Type B pancreatic cell (in vitro differentiated cells): ENCODE data around the gene METTL24. TPM values are rescaled to one million over a fixed set of nuclear protein-coding genes. Genes with fewer than 3 reads are reported as not detected.
"Not testable (repeated sequence)": the region's sequence is repeated elsewhere in the genome, so short reads cannot be mapped to it uniquely, and the experiment has no call there.

Experiments used
- DNase-seq: peaks from one replicate; pipeline ENCODE4 v3.0.0; 2021; ENCODE audit warnings: mixed read lengths; ENCODE audit not compliant: unreplicated experiment; ENCODE audit errors: extremely low spot score
- H3K27ac Mint-ChIP-seq: 2 replicates; pipeline ENCODE4 v1.8.0; 2021; ENCODE audit warnings: mild to moderate bottlenecking, mixed read lengths
- H3K27me3 Mint-ChIP-seq: 2 replicates; pipeline ENCODE4 v1.8.0; 2021; ENCODE audit warnings: mixed read lengths
- H3K36me3 Mint-ChIP-seq: 2 replicates; pipeline ENCODE4 v1.8.0; 2021; ENCODE audit warnings: mixed read lengths
- H3K4me1 Mint-ChIP-seq: one replicate; pipeline ENCODE4 v1.8.0; 2021; ENCODE audit warnings: mixed read lengths; ENCODE audit not compliant: unreplicated experiment
- H3K4me3 Mint-ChIP-seq: 2 replicates; pipeline ENCODE4 v1.8.0; 2021; ENCODE audit warnings: mild to moderate bottlenecking, mixed read lengths
- H3K9me3 Mint-ChIP-seq: 2 replicates; pipeline ENCODE4 v1.8.0; 2021; ENCODE audit warnings: mixed read lengths
- total RNA-seq: library from RNA; stranded (reverse); gene quantifications from 2 replicates; pipeline ENCODE4 v1.2.1, GENCODE V29; 2021; ENCODE audit warnings: low replicate concordance
- TF ChIP-seq, protein P1 (sequence below): fragments of 200-600 bp; sonication (generic); conservative IDR thresholded peaks from 2 replicates; pipeline ENCODE4 v1.5.0; 2021; ENCODE audit warnings: antibody characterized with exemption, mild to moderate bottlenecking

Gene METTL24
- total RNA-seq, 1 donor from 2014 or later: 10.0 TPM

DNA sequence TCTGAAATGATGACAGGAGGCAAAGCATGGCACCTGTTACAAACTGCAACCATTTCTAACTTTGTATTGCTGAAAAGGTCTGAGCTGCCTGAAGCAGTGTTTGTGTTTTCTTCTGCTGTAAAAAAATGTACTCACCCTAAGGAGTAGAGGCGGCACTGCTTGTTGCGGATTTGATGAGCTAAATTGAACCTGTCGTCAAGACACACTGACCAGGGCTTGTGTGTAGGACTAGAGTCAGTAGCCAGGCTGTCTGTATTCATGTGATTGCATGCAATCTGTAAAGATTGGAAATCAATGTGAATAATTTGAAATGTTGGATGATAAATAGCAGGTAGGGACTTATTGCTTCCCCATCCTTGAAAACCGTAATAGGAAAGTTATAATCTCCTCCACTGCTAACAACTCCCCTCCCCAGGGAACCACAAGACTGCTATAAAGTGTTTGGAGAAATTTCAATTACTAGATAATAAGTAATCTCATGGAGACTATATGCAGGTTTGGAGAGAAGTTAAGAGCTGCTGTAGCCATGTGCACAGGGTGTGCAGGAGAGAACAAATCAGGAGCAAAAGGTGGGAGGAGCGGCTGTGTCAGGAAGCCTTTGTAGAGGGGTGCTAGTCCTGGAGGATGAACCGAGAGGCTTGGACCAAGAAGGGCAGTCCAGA, 42.8 kb downstream of the METTL24 start:
- TF ChIP-seq, protein P1, sequence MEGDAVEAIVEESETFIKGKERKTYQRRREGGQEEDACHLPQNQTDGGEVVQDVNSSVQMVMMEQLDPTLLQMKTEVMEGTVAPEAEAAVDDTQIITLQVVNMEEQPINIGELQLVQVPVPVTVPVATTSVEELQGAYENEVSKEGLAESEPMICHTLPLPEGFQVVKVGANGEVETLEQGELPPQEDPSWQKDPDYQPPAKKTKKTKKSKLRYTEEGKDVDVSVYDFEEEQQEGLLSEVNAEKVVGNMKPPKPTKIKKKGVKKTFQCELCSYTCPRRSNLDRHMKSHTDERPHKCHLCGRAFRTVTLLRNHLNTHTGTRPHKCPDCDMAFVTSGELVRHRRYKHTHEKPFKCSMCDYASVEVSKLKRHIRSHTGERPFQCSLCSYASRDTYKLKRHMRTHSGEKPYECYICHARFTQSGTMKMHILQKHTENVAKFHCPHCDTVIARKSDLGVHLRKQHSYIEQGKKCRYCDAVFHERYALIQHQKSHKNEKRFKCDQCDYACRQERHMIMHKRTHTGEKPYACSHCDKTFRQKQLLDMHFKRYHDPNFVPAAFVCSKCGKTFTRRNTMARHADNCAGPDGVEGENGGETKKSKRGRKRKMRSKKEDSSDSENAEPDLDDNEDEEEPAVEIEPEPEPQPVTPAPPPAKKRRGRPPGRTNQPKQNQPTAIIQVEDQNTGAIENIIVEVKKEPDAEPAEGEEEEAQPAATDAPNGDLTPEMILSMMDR: no peak
- peaks cover 35% of the 10 kb centered on the region for H3K4me1 Mint-ChIP-seq
- H3K9me3 Mint-ChIP-seq: peaks cover 3% of the 10 kb centered on the region
- H3K4me3 Mint-ChIP-seq: no peak overlapping the region
- no peak for DNase-seq
- peaks cover 3% of the 10 kb centered on the region for H3K36me3 Mint-ChIP-seq
- no peak overlapping the region for H3K27ac Mint-ChIP-seq
- no peaks in the 10 kb centered on the region for H3K27me3 Mint-ChIP-seq

GRCh38 chr6:110310861-110311446, 47.2 kb downstream of the METTL24 start:
- TF ChIP-seq, protein P1: no peak
- DNase-seq: no peak
- Mint-ChIP-seq H3K36me3 (peaks cover 17% of the 10 kb centered on the region), H3K4me1 (peaks cover 9% of the 10 kb centered on the region), H3K9me3 (peaks cover 8% of the 10 kb centered on the region), H3K4me3 (no peak overlapping the region), H3K27me3 (no peaks in the 10 kb centered on the region), H3K27ac (no peak overlapping the region)

- not testable (repeated sequence) for H3K4me3 Mint-ChIP-seq, H3K27me3 Mint-ChIP-seq, H3K4me1 Mint-ChIP-seq, H3K27ac Mint-ChIP-seq, DNase-seq
- Mint-ChIP-seq H3K36me3 (peaks cover 20% of the 10 kb centered on the region), H3K9me3 (peaks cover 10% of the 10 kb centered on the region)
Observed at GRCh38 chr6:110309432-110309831, 48.7 kb downstream of the METTL24 start.

DNA sequence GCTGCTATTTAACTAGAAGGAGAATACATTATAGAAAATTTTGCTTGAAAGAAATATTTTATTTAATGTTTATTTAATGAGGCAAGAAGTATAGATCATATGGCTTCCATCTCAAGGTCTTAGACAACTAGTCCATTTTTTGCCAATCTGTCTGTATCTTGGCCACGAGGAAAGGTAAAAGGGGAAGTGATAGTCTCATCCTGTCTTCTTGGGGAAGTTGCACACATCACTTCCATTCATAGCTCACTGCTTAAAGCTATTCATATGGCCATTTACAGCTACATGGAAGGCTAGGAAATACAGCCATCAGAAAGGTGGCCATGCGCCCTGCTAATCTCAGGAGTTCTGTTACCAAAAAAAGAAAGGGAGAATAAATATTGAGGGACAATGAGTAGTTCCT, 50.8 kb downstream of the METTL24 start:
- H3K9me3 Mint-ChIP-seq: peaks cover 13% of the 10 kb centered on the region
- no peak for DNase-seq
- H3K36me3 Mint-ChIP-seq: peaks cover 20% of the 10 kb centered on the region
- no peak overlapping the region for H3K27ac Mint-ChIP-seq
- H3K4me1 Mint-ChIP-seq: no peaks in the 10 kb centered on the region
- TF ChIP-seq, protein P1: no peak
- no peak overlapping the region for H3K4me3 Mint-ChIP-seq
- no peaks in the 10 kb centered on the region for H3K27me3 Mint-ChIP-seq

DNA sequence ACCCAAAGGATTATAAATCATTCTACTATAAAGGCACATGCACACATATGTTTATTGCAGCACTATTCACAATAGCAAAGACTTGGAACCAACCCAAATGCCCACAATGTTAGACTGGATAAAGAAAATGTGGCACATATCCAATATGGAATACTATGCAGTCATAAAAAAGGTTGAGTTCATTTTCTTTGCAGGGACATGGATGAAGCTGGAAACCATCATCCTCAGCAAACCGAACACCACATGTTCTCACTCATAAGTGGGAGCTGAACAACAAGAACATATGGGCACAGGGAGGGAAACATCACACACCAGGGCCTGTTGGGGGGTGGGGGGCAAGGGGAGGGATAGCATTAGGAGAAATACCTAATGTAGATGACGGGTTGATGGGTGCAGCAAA, 52.3 kb downstream of the METTL24 start:
- Mint-ChIP-seq H3K9me3 (peaks cover 13% of the 10 kb centered on the region), H3K36me3 (peaks cover 20% of the 10 kb centered on the region)
- DNase-seq, H3K27me3 Mint-ChIP-seq, H3K4me1 Mint-ChIP-seq, H3K4me3 Mint-ChIP-seq, H3K27ac Mint-ChIP-seq: not testable (repeated sequence)

DNA sequence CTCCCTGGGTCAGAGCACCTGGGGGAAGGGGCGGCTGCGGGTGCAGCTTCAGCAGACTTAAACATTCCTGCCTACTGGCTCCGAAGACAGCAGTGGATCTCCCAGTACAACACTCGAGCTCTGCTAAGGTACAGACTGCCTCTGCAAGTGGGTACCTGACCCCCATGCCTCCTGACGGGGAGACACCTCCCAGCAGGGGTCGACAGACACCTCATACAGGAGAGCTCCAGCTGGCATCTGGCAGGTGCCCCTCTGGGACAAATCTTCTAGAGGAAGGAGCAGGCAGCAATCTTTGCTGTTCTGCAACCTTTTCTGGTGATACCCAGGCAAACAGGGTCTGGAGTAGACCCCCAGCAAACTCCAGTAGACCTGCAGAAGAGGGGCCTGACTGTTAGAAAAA, 54.5 kb downstream of the METTL24 start:
- not testable (repeated sequence) for H3K4me1 Mint-ChIP-seq, H3K4me3 Mint-ChIP-seq, H3K9me3 Mint-ChIP-seq, DNase-seq, H3K27ac Mint-ChIP-seq, H3K27me3 Mint-ChIP-seq, H3K36me3 Mint-ChIP-seq

DNA sequence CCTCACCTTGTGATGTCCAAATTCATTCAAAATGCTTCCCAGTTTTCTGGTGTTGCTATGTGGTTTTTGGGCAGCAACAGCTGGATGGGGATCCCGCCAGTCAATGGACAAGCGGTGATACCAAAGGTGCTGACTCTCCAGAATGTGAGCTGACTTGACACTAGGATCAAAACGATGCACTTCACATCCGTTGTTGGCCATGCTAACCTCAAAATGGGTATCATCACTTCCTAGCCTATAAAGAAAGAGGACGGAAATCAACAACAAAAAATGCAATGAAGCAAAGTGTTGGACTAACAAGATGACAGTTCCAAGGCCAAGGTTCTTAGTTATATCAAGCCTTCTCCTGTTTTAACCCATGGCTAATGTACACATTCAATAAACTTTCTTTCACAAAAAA, 59.2 kb downstream of the METTL24 start:
- TF ChIP-seq, protein P1: no peak
- DNase-seq: no peak
- H3K4me1 Mint-ChIP-seq: peaks cover 29% of the 10 kb centered on the region
- H3K27ac Mint-ChIP-seq: no peak overlapping the region
- H3K36me3 Mint-ChIP-seq: no peaks in the 10 kb centered on the region
- no peak overlapping the region for H3K4me3 Mint-ChIP-seq
- H3K27me3 Mint-ChIP-seq: no peaks in the 10 kb centered on the region
- H3K9me3 Mint-ChIP-seq: no peaks in the 10 kb centered on the region
